Measurements from ENCODE around the gene ADGRA3. TPM values are rescaled to one million over a fixed set of nuclear protein-coding genes. Genes with fewer than 3 reads are reported as not detected.

The ADGRA3 gene
- total RNA-seq, 2 experiments from 2014 or later, result 0.99 to 1.3 TPM

- Mint-ChIP-seq H3K27ac (no peak overlapping the region), H3K4me1 (no peaks in the 10 kb centered on the region), H3K4me3 (no peak overlapping the region), H3K27me3 (peaks cover 2% of the 10 kb centered on the region), H3K9me3 (peaks cover 11% of the 10 kb centered on the region), H3K36me3 (no peaks in the 10 kb centered on the region)
- DNase-seq (no peak), ATAC-seq (ENCODE audit: low read depth) (no peak)
- POLR2A ChIA-PET, result no interaction called here
Observed at GRCh38 chr4:22531311-22532019, 15.6 kb upstream of the ADGRA3 start.

DNA sequence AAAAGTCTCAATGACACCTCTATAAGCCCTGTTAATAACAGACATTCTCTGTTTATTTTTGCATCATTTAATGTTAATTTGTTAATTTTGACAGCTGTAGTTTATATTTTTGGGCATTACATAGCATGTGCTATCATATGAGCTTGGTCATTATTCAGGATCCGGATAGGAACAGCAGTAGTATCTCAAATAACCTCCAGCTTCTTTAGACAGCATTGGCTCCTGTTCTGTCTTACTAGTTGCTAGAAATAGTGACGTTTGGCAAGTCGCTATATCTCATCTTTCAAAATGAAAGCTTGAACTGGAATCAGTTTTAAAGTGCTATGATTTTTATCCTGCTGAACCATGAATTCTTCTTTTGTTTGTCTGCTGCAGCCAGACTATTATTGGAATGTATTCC is 9.0 kb upstream of the ADGRA3 start:
- Mint-ChIP-seq H3K36me3 (no peaks in the 10 kb centered on the region), H3K4me3 (no peak overlapping the region), H3K4me1 (no peaks in the 10 kb centered on the region), H3K27ac (no peak overlapping the region), H3K27me3 (peaks cover 2% of the 10 kb centered on the region), H3K9me3 (peaks cover 1% of the 10 kb centered on the region)
- DNase-seq (no peak), ATAC-seq (ENCODE audit: low read depth) (no peak)
- POLR2A ChIA-PET, result no interaction called here

DNA sequence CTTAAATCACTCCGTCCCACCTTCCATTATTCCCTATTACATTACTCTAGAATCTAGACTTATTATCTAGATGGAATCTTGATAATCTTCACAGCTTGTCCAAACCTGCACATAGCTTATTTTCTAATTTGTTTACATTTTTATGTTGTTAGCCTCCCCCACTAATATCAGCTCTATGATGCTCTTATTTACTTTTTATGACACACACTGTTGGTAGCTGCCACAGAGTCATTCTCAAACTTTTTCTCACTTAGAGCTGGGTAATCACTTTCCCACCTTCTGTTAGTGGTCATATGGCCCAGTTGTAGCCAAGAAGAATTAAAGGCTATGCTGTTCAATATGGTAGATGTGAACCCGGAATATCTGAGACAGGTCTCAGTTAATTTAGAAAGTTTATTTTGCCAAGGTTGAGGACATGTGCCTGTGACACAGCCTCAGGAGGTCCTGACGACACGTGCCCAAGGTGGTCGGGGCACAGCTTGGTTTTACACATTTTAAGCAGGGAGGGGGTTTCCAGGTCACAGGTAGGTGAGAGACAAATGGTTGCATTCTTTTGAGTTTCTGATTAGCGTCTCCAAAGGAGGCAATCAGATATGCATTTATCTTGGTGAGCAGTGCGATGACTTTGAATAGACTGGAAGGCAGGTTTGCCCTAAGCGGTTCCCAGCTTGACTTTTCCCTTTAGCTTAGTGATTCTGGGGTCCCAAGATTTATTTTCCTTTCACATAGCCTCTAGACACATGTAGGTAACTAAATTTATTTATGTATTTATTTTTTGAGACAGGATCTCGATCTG is 7.0 kb upstream of the ADGRA3 start:
- DNase-seq, result no peak

DNA sequence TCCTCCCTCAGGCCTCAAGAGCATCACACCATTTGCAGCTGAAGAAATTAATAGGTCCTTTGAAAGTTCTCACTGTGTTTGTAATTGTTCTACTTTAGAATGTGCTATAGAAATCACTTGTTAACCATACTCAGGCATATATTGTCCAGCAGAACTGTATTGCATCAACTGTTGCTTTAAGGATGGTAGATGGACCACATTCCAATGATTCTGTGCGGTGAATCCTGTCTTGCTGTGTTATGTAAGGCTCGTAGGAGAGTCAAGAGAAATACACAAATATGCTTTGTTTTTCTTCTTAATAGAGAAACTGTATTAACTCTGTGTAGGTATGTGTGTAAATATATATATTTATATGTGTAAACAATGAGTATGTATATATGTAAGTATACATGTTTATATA is 6.3 kb upstream of the ADGRA3 start:
- H3K4me1 Mint-ChIP-seq, result peaks cover 2% of the 10 kb centered on the region
- H3K27ac Mint-ChIP-seq, result no peak overlapping the region
- DNase-seq, result no peak
- ATAC-seq (ENCODE audit: low read depth), result no peak
- H3K9me3 Mint-ChIP-seq, result no peaks in the 10 kb centered on the region
- H3K4me3 Mint-ChIP-seq, result no peak overlapping the region
- H3K27me3 Mint-ChIP-seq, result peaks cover 1% of the 10 kb centered on the region
- no peaks in the 10 kb centered on the region for H3K36me3 Mint-ChIP-seq
- POLR2A ChIA-PET, result no interaction called here

More for the DNA sequence above, 7.0 kb upstream of the ADGRA3 start:
- Mint-ChIP-seq H3K27me3 (peaks cover 1% of the 10 kb centered on the region), H3K4me1 (peaks cover 2% of the 10 kb centered on the region), H3K9me3 (no peaks in the 10 kb centered on the region), H3K27ac (no peak overlapping the region), H3K36me3 (no peaks in the 10 kb centered on the region), H3K4me3 (no peak overlapping the region)
- POLR2A ChIA-PET, result no interaction called here
- no peak for ATAC-seq (ENCODE audit: low read depth)

GRCh38 chr4:22521240-22521639 is 5.4 kb upstream of the ADGRA3 start:
- ATAC-seq (ENCODE audit: low read depth) (no peak), DNase-seq (no peak)
- Mint-ChIP-seq H3K9me3 (no peaks in the 10 kb centered on the region), H3K4me1 (peaks cover 5% of the 10 kb centered on the region), H3K4me3 (no peak overlapping the region), H3K27me3 (peaks cover 7% of the 10 kb centered on the region), H3K36me3 (no peaks in the 10 kb centered on the region), H3K27ac (no peak overlapping the region)
- POLR2A ChIA-PET, result no interaction called here

- Mint-ChIP-seq H3K4me1 (peaks cover 14% of the 10 kb centered on the region), H3K9me3 (no peaks in the 10 kb centered on the region), H3K4me3 (peak overlapping the region; percentile 94), H3K36me3 (peaks cover 2% of the 10 kb centered on the region), H3K27me3 (peaks cover 19% of the 10 kb centered on the region), H3K27ac (peak overlapping the region; percentile 74)
- POLR2A ChIA-PET, result no interaction called here
- ATAC-seq (ENCODE audit: low read depth) (peak; percentile 85), DNase-seq (peak; percentile 63)
Observed at GRCh38 chr4:22515145-22515887, 550 bp downstream of the ADGRA3 start.

DNA sequence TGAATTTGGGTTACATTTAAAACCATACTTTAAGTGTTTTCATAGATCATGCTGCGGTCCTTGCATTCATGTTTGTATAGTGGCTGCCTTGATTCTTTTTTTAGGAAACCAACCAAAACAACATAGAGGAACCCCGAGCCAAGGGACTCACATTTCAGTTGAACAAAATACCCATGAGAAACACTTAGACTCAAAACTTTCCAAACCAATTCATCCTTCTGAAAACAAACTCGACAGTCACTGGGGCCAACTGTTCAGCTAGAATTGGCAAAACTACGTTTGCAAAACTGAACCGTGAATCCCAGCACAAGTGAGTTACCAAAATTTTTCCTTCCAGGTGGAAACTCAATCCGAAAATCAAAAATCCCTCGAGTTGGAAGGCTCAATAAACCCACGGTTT is 1.4 kb downstream of the ADGRA3 start:
- Mint-ChIP-seq H3K9me3 (no peaks in the 10 kb centered on the region), H3K27ac (no peak overlapping the region), H3K27me3 (peaks cover 19% of the 10 kb centered on the region), H3K4me3 (peak overlapping the region; percentile 94), H3K4me1 (peaks cover 14% of the 10 kb centered on the region), H3K36me3 (peaks cover 2% of the 10 kb centered on the region)
- DNase-seq (no peak), ATAC-seq (ENCODE audit: low read depth) (no peak)
- POLR2A ChIA-PET, result no interaction called here

DNA sequence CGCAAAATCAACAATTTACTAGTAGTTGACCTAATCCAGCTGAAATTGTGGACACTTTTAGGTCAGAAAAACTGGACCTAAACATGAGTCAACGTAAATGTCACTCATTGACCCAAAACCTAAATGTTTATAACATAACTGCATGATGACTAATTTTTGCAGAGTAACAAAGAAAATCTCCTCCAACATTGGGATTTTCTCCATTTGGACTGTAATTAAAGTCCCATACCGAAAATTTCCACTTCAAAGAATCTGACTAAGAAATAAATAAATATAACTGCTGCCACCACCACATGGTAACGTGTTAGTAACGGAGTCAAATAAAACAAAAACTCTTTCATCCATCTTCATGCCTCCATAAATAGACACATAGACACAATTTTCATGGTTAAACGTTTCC is 1.9 kb downstream of the ADGRA3 start:
- ATAC-seq (ENCODE audit: low read depth) (no peak), DNase-seq (no peak)
- H3K4me1 Mint-ChIP-seq, result peaks cover 14% of the 10 kb centered on the region
- H3K36me3 Mint-ChIP-seq, result peaks cover 2% of the 10 kb centered on the region
- POLR2A ChIA-PET, result no interaction called here
- no peaks in the 10 kb centered on the region for H3K9me3 Mint-ChIP-seq
- H3K27ac Mint-ChIP-seq, result no peak overlapping the region
- H3K4me3 Mint-ChIP-seq, result peak overlapping the region; percentile 94
- peaks cover 19% of the 10 kb centered on the region for H3K27me3 Mint-ChIP-seq

GRCh38 chr4:22512306-22512705 is 3.6 kb downstream of the ADGRA3 start:
- ATAC-seq (ENCODE audit: low read depth), result no peak

GRCh38 chr4:22510750-22511149 is 5.1 kb downstream of the ADGRA3 start:
- Mint-ChIP-seq H3K36me3 (peaks cover 2% of the 10 kb centered on the region), H3K27ac (no peak overlapping the region)

More at GRCh38 chr4:22512306-22512705, 3.6 kb downstream of the ADGRA3 start:
- Mint-ChIP-seq H3K9me3 (no peaks in the 10 kb centered on the region), H3K4me1 (peaks cover 12% of the 10 kb centered on the region), H3K27ac (no peak overlapping the region), H3K27me3 (peaks cover 18% of the 10 kb centered on the region), H3K4me3 (no peak overlapping the region), H3K36me3 (peaks cover 2% of the 10 kb centered on the region)
- no peak for DNase-seq
- POLR2A ChIA-PET, result no interaction called here

DNA sequence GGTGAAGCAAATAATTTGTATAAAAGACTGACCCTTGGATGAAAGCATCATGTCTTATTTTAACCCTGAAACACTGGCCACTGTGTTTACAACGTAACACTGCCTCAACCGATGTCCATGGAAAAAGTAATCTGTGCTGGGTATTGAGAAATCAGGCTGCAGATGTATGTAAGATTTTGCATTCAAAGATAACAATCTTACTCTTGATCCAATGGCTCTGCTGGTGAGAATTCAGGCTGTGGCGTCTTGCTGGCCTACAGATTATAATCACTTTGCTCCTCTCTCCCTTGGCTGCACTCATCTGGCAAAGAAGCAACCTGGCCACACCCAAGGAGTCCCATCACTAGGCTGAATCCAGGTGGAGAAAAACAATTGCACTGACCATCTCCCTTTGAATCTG is 7.5 kb downstream of the ADGRA3 start:
- no peak overlapping the region for H3K27ac Mint-ChIP-seq
- no peaks in the 10 kb centered on the region for H3K9me3 Mint-ChIP-seq
- POLR2A ChIA-PET, result no interaction called here
- ATAC-seq (ENCODE audit: low read depth), result no peak
- no peak for DNase-seq
- no peak overlapping the region for H3K4me3 Mint-ChIP-seq
- no peaks in the 10 kb centered on the region for H3K27me3 Mint-ChIP-seq
- H3K4me1 Mint-ChIP-seq, result peaks cover 4% of the 10 kb centered on the region
- H3K36me3 Mint-ChIP-seq, result peaks cover 2% of the 10 kb centered on the region

More at GRCh38 chr4:22510750-22511149, 5.1 kb downstream of the ADGRA3 start:
- ATAC-seq (ENCODE audit: low read depth) (no peak), DNase-seq (no peak)
- Mint-ChIP-seq H3K9me3 (no peaks in the 10 kb centered on the region), H3K4me3 (no peak overlapping the region), H3K4me1 (peaks cover 10% of the 10 kb centered on the region), H3K27me3 (peaks cover 12% of the 10 kb centered on the region)
- POLR2A ChIA-PET, result no interaction called here

DNA sequence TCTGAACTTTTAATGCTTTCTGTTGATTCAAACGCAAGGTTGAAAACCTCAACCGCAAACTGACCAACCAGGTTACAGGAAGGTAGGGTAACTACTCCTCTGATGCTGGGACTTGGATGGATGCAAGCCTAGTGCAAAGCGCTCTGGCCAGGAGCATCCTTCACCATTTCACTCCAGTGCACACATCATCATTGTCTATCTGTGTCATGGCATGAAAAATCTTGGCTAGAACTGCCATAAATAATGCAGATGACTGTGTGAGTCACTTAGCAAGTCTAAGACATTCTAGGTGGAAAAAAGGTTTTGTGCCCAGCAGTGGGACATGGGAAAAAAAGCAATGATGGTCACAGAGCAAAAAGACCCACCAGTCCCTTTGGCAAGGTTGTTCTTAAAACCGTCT is 10.9 kb downstream of the ADGRA3 start:
- no peak overlapping the region for H3K4me3 Mint-ChIP-seq
- no peak overlapping the region for H3K27ac Mint-ChIP-seq
- peaks cover 4% of the 10 kb centered on the region for H3K4me1 Mint-ChIP-seq
- H3K9me3 Mint-ChIP-seq, result no peaks in the 10 kb centered on the region
- DNase-seq (no peak), ATAC-seq (ENCODE audit: low read depth) (no peak)
- no peaks in the 10 kb centered on the region for H3K36me3 Mint-ChIP-seq
- POLR2A ChIA-PET, result no interaction called here
- no peaks in the 10 kb centered on the region for H3K27me3 Mint-ChIP-seq

GRCh38 chr4:22504447-22504846 is 11.4 kb downstream of the ADGRA3 start:
- Mint-ChIP-seq H3K27me3 (no peaks in the 10 kb centered on the region), H3K27ac (no peak overlapping the region), H3K36me3 (no peaks in the 10 kb centered on the region), H3K4me3 (no peak overlapping the region), H3K4me1 (peaks cover 4% of the 10 kb centered on the region), H3K9me3 (no peaks in the 10 kb centered on the region)
- ATAC-seq (ENCODE audit: low read depth) (no peak), DNase-seq (no peak)
- POLR2A ChIA-PET, result no interaction called here

Measured in activated naive CD8-positive, alpha-beta T cell treated with anti-CD3 and anti-CD28 coated beads, Interleukin-2, amount 10 ng/mL, durations not matched to agents 7 days and 5 days (primary cell).